ENCODE measurements around the gene TBC1D24. TPM values are rescaled to one million over a fixed set of nuclear protein-coding genes. Genes with fewer than 3 reads are reported as not detected.

TBC1D24 gene
- total RNA-seq, 1 donor from 2014 or later = 11.1 TPM

- TF ChIP-seq CTCF (IDR thresholded peaks at IDR 0.05; ENCODE audit: borderline replicate concordance) = no peak
- H3K27me3 ChIP-seq (ENCODE audit: low read depth) = no peaks in the 10 kb centered on the region
- H3K4me1 ChIP-seq = peaks cover 30% of the 10 kb centered on the region
- no peaks in the 10 kb centered on the region for H3K9me3 ChIP-seq (replicated peaks)
- DNase-seq = no peak
- peaks cover 3% of the 10 kb centered on the region for H3K36me3 ChIP-seq
- no peak overlapping the region for H3K4me3 ChIP-seq
- intact Hi-C loops (cut with micrococcal nuclease) = no loop called here
- H3K27ac ChIP-seq (replicated peaks) = no peak overlapping the region
Observed at GRCh38 chr16:2489581-2489980, 14.7 kb downstream of the TBC1D24 start.

GRCh38 chr16:2490190-2491105 lies 15.5 kb downstream of the TBC1D24 start:
- no peak overlapping the region for H3K4me3 ChIP-seq
- H3K27ac ChIP-seq (replicated peaks) = no peak overlapping the region
- DNase-seq = no peak
- no peak for TF ChIP-seq CTCF (IDR thresholded peaks at IDR 0.05; ENCODE audit: borderline replicate concordance)
- H3K4me1 ChIP-seq = peaks cover 21% of the 10 kb centered on the region
- peaks cover 3% of the 10 kb centered on the region for H3K36me3 ChIP-seq
- H3K9me3 ChIP-seq (replicated peaks) = no peaks in the 10 kb centered on the region
- H3K27me3 ChIP-seq (ENCODE audit: low read depth) = no peaks in the 10 kb centered on the region
- intact Hi-C loops (cut with micrococcal nuclease) = no loop called here

DNA sequence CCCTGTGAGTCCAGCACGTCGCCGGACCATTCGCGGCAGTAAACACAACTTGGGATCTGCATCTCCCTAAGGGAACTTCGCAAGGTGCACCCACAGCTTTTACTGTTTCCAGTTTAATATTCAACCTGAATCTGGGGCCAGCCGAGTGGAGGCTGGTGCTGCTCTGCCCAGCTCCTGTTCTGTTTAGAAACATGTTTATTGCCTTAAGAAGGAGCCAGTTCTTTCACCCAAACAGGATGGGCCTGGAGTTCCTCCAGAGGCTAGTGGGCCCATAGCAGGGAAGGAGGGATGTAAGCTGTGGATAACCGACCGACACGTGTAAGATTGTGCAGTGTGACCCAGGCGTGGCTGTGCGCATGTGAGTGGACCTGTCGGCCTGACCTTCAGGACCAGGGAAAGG lies 17.4 kb downstream of the TBC1D24 start:
- TF ChIP-seq CTCF (IDR thresholded peaks at IDR 0.05; ENCODE audit: borderline replicate concordance) = no peak
- intact Hi-C loops (cut with micrococcal nuclease) = no loop called here

DNA sequence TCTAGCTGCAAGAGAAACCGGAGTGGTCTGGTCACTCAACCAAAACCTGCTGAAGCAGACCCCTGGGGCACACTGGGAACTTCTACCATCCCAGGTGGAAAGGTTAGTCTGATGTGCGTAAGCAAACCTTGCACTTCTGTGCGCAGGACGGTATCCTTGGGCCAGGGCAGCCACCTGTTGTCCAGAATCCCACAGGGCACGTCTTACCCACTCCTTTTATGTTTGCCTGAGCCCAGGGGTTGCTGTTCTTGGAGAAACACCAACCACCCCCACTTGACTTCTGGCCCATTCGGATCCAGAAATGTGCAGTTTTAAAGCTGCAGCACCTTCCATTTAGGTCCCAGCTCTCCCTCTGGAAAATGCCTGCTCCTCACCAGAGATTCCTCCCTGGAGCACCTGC lies 18.7 kb downstream of the TBC1D24 start:
- Histone ChIP-seq H3K9me3 (replicated peaks) (no peaks in the 10 kb centered on the region), H3K4me3 (no peak overlapping the region), H3K27ac (replicated peaks) (no peak overlapping the region), H3K4me1 (peaks cover 21% of the 10 kb centered on the region), H3K27me3 (ENCODE audit: low read depth) (no peaks in the 10 kb centered on the region), H3K36me3 (peaks cover 10% of the 10 kb centered on the region)
- no peak for DNase-seq
- intact Hi-C loops (cut with micrococcal nuclease) = no loop called here
- TF ChIP-seq CTCF (IDR thresholded peaks at IDR 0.05; ENCODE audit: borderline replicate concordance) = no peak

More for the DNA sequence above, 17.4 kb downstream of the TBC1D24 start:
- Histone ChIP-seq H3K4me3 (no peak overlapping the region), H3K4me1 (peaks cover 11% of the 10 kb centered on the region), H3K36me3 (peaks cover 10% of the 10 kb centered on the region), H3K27me3 (ENCODE audit: low read depth) (no peaks in the 10 kb centered on the region), H3K9me3 (replicated peaks) (no peaks in the 10 kb centered on the region), H3K27ac (replicated peaks) (no peak overlapping the region)
- no peak for DNase-seq

DNA sequence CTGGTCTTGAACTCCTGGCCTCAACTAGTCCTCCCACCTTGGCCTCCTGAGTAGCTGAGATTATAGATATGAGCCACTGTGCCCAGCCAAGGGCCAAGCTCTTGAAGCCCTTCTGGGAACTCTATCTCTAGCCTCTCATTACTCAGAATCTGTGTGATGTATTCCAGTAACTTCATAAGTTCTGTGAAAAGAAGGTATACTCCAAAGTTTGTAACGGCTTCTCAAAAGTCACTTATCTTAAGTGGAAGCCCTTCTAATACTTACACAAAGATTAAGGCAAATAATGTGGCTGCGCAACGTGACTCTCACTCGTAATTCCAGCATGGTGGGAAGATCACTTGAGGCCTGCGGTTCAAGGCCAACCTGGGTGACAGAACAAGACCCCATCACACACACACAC lies 19.7 kb downstream of the TBC1D24 start:
- TF ChIP-seq CTCF (IDR thresholded peaks at IDR 0.05; ENCODE audit: borderline replicate concordance) = no peak
- H3K27me3 ChIP-seq (ENCODE audit: low read depth) = no peaks in the 10 kb centered on the region
- intact Hi-C loops (cut with micrococcal nuclease) = no loop called here
- no peak for DNase-seq
- no peak overlapping the region for H3K27ac ChIP-seq (replicated peaks)
- H3K4me1 ChIP-seq = peaks cover 31% of the 10 kb centered on the region
- H3K4me3 ChIP-seq = no peak overlapping the region
- peaks cover 10% of the 10 kb centered on the region for H3K36me3 ChIP-seq
- no peaks in the 10 kb centered on the region for H3K9me3 ChIP-seq (replicated peaks)

Measured in left ventricle myocardium inferior (tissue), 1 donor.